ENCODE data around the gene PDLIM5. TPM values are rescaled to one million over a fixed set of nuclear protein-coding genes. Genes with fewer than 3 reads are reported as not detected.

Gene PDLIM5
- total RNA-seq, 1 experiment from 2014 or later = 44.7 TPM

DNA sequence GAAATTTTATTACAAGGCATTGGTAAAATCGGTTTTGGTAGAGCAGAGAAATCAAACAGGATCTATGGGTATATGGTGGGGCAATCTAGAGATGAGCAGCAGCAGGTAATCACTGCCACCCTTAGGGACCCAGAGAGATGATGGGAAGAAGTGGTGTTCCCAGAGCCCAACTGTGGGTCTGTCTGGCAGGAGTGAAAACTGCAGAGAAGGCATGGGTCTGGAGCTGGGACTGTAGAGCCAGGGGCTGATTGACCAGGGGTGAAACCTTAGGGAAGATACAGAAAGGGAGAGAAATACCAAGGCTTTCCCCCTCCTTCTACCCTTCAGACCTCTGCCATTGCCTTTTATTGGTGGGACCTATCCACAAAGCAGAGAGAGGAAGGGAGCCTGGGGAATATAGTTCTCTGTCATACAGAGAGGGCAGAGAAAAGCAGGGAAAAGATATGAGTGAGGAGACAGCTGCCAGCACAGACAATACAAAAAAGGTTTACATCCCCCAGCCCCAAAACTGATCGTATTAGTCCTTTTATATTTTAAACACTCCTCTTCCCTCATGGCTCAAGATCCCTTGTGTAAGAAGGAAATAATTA lies 28.7 kb downstream of the PDLIM5 start:
- POLR2A ChIA-PET = no interaction called here
- ATAC-seq (no peak), DNase-seq (ENCODE audit: low read depth, low spot score) (no peak)
- no peak overlapping the region for H3K27ac ChIP-seq (ENCODE audit: low read length)
- H3K27me3 ChIP-seq (ENCODE audit: control insufficient read depth, insufficient read depth, low read length) = no peaks in the 10 kb centered on the region
- no peaks in the 10 kb centered on the region for H3K36me3 ChIP-seq (ENCODE audit: control insufficient read depth, insufficient read depth, low read length)
- no peaks in the 10 kb centered on the region; the same call in 1 of the 2 replicates for H3K4me1 ChIP-seq (ENCODE audit: control insufficient read depth, insufficient read depth, low read length)
- CTCF ChIA-PET = no interaction called here
- no peak overlapping the region for H3K4me3 ChIP-seq (ENCODE audit: low read depth in 2 of 2, low read length in 2 of 2)
- H3K9me3 ChIP-seq (ENCODE audit: control insufficient read depth, insufficient read depth, low read depth, low read length) = no peaks in the 10 kb centered on the region
- intact Hi-C loops (cut with micrococcal nuclease; ENCODE audit: unreplicated experiment) (no loop called here), in situ Hi-C loops (cut with HindIII; ENCODE audit: low pct_unique_long_range_greater_than_20kb, low sequenced_read_pairs) (no loop called here)
- TF ChIP-seq, protein P1, sequence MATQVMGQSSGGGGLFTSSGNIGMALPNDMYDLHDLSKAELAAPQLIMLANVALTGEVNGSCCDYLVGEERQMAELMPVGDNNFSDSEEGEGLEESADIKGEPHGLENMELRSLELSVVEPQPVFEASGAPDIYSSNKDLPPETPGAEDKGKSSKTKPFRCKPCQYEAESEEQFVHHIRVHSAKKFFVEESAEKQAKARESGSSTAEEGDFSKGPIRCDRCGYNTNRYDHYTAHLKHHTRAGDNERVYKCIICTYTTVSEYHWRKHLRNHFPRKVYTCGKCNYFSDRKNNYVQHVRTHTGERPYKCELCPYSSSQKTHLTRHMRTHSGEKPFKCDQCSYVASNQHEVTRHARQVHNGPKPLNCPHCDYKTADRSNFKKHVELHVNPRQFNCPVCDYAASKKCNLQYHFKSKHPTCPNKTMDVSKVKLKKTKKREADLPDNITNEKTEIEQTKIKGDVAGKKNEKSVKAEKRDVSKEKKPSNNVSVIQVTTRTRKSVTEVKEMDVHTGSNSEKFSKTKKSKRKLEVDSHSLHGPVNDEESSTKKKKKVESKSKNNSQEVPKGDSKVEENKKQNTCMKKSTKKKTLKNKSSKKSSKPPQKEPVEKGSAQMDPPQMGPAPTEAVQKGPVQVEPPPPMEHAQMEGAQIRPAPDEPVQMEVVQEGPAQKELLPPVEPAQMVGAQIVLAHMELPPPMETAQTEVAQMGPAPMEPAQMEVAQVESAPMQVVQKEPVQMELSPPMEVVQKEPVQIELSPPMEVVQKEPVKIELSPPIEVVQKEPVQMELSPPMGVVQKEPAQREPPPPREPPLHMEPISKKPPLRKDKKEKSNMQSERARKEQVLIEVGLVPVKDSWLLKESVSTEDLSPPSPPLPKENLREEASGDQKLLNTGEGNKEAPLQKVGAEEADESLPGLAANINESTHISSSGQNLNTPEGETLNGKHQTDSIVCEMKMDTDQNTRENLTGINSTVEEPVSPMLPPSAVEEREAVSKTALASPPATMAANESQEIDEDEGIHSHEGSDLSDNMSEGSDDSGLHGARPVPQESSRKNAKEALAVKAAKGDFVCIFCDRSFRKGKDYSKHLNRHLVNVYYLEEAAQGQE (IDR thresholded peaks at IDR 0.05; ENCODE audit: insufficient read depth in 1 of 2, low read depth in 2 of 2, low read length in 1 of 2) = no peak
- TF ChIP-seq, protein P2, sequence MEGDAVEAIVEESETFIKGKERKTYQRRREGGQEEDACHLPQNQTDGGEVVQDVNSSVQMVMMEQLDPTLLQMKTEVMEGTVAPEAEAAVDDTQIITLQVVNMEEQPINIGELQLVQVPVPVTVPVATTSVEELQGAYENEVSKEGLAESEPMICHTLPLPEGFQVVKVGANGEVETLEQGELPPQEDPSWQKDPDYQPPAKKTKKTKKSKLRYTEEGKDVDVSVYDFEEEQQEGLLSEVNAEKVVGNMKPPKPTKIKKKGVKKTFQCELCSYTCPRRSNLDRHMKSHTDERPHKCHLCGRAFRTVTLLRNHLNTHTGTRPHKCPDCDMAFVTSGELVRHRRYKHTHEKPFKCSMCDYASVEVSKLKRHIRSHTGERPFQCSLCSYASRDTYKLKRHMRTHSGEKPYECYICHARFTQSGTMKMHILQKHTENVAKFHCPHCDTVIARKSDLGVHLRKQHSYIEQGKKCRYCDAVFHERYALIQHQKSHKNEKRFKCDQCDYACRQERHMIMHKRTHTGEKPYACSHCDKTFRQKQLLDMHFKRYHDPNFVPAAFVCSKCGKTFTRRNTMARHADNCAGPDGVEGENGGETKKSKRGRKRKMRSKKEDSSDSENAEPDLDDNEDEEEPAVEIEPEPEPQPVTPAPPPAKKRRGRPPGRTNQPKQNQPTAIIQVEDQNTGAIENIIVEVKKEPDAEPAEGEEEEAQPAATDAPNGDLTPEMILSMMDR (IDR thresholded peaks at IDR 0.05) = no peak
- no peak for TF ChIP-seq TCF7L2 (IDR thresholded peaks at IDR 0.05; ENCODE audit: low read depth, low read length)
- no peak for TF ChIP-seq POLR2AphosphoS5 (IDR thresholded peaks at IDR 0.05; ENCODE audit: low read depth, low read length)
- no peak for TF ChIP-seq SIN3A (IDR thresholded peaks at IDR 0.05; ENCODE audit: borderline replicate concordance, insufficient read depth, low read depth, low read length)
- no TSS peak for BruUV-seq (replicated peaks)

DNA sequence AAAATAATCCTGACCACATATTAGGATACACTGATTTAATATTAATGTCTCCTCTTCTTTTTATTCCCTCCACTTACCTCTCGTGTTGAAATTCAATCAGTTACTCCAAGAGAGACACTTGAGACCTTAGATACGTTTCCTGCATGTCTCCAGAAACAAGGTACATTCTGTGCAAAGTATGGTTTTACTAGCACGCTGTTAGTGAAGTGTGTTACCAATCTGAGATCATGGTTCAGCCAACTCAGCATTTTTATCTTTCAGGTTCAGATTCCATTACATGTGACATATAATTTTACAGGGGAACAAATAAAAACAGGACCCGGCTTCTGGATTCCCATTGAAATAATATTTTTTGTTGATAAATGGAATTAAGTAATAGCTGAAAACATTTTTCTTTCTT lies 32.2 kb downstream of the PDLIM5 start:
- intact Hi-C loops (cut with micrococcal nuclease; ENCODE audit: unreplicated experiment) = no loop called here
- ChIA-PET POLR2A (no interaction called here), CTCF (no interaction called here)
- Histone ChIP-seq H3K4me3 (ENCODE audit: low read depth in 2 of 2, low read length in 2 of 2) (no peak overlapping the region), H3K27ac (ENCODE audit: low read length) (no peak overlapping the region), H3K4me1 (ENCODE audit: control insufficient read depth, insufficient read depth, low read length) (peaks cover 4% of the 10 kb centered on the region), H3K36me3 (ENCODE audit: control insufficient read depth, insufficient read depth, low read length) (no peaks in the 10 kb centered on the region), H3K27me3 (ENCODE audit: control insufficient read depth, insufficient read depth, low read length) (no peaks in the 10 kb centered on the region), H3K9me3 (ENCODE audit: control insufficient read depth, insufficient read depth, low read depth, low read length) (no peaks in the 10 kb centered on the region)
- in situ Hi-C loops (cut with HindIII; ENCODE audit: low pct_unique_long_range_greater_than_20kb, low sequenced_read_pairs) = no loop called here
- ATAC-seq (no peak), DNase-seq (ENCODE audit: low read depth, low spot score) (no peak)
- TF ChIP-seq TCF7L2 (IDR thresholded peaks at IDR 0.05; ENCODE audit: low read depth, low read length) = no peak
- TF ChIP-seq, protein P1 (IDR thresholded peaks at IDR 0.05; ENCODE audit: insufficient read depth in 1 of 2, low read depth in 2 of 2, low read length in 1 of 2) = no peak
- TF ChIP-seq POLR2AphosphoS5 (IDR thresholded peaks at IDR 0.05; ENCODE audit: low read depth, low read length) = no peak
- no peak for TF ChIP-seq SIN3A (IDR thresholded peaks at IDR 0.05; ENCODE audit: borderline replicate concordance, insufficient read depth, low read depth, low read length)
- TF ChIP-seq, protein P2 (IDR thresholded peaks at IDR 0.05) = no peak
- no TSS peak for BruUV-seq (replicated peaks)
